HG03342 (cell line): ENCODE measurements around the gene TRIM73.
A peak's percentile ranks its signal among the peaks of the same experiment; 100 is the strongest.
"Not testable (repeated sequence)": the region's sequence is repeated elsewhere in the genome, so short reads cannot be mapped to it uniquely, and the experiment has no call there.

Source experiments
- ATAC-seq: cut with Tn5 transposase; IDR thresholded peaks from one replicate; pipeline ENCODE4 v1.9.1; 2021; ENCODE audit warnings: mild to moderate bottlenecking, moderate library complexity; ENCODE audit not compliant: unreplicated experiment

The TRIM73 gene

GRCh38 chr7:75415428-75415817, 20.0 kb downstream of the TRIM73 start:
- ATAC-seq = not testable (repeated sequence)

- not testable (repeated sequence) for ATAC-seq
These were observed 20.5 kb downstream of the TRIM73 start for GRCh38 chr7:75415829-75416373.

- ATAC-seq = not testable (repeated sequence)
These were observed 21.4 kb downstream of the TRIM73 start for GRCh38 chr7:75416787-75417186.

GRCh38 chr7:75418292-75418858, 22.9 kb downstream of the TRIM73 start:
- ATAC-seq = not testable (repeated sequence)

GRCh38 chr7:75419210-75419609, 23.8 kb downstream of the TRIM73 start:
- not testable (repeated sequence) for ATAC-seq

GRCh38 chr7:75419693-75420092, 24.3 kb downstream of the TRIM73 start:
- not testable (repeated sequence) for ATAC-seq

GRCh38 chr7:75420152-75420551, 24.7 kb downstream of the TRIM73 start:
- not testable (repeated sequence) for ATAC-seq

GRCh38 chr7:75421798-75422710, 26.6 kb downstream of the TRIM73 start:
- not testable (repeated sequence) for ATAC-seq

GRCh38 chr7:75423481-75423880, 28.1 kb downstream of the TRIM73 start:
- ATAC-seq = not testable (repeated sequence)

GRCh38 chr7:75439000-75439399, 43.6 kb downstream of the TRIM73 start:
- ATAC-seq = not testable (repeated sequence)

GRCh38 chr7:75442101-75442464, 46.7 kb downstream of the TRIM73 start:
- ATAC-seq = peak; percentile 24

- ATAC-seq = peak; percentile 87
These were observed 47.2 kb downstream of the TRIM73 start for GRCh38 chr7:75442465-75443111.

- ATAC-seq = not testable (repeated sequence)
These were observed 54.5 kb downstream of the TRIM73 start for GRCh38 chr7:75449946-75450345.

- ATAC-seq = peak; percentile 89
These were observed 57.1 kb downstream of the TRIM73 start for GRCh38 chr7:75452494-75452955.
